ENCODE data around the gene OR2H1.
"Not testable (repeated sequence)": the region's sequence is repeated elsewhere in the genome, so short reads cannot be mapped to it uniquely, and the experiment has no call there.

OR2H1 gene

DNA sequence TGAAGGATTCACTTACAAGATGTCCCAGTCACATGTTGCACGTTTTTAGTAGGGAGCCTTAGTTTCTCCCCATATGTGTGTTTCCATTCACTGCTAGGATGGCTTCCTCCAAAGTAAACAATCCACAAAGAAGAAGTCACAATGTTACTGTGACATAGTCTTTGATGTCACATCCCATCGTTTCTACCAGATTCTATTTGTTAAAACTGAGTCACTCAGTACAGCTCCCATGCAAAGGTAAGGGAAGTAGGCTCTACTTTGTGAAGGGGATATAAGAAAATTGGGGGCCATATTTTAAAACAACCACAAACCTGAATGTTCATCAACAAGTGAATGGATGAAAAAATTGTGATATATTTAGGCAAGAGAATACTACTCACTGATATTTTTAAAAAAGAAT, at the start of gene OR2H1, which contains the start of gene OR11A1:
Gene OR2H1 (plus strand): TSS at position 185 of the 400 bp plus-strand sequence. CDS start 4,615 bp downstream, outside the sequence.
Gene OR11A1 (minus strand): TSS at position 101 of the 400 bp plus-strand sequence. CDS start 29,430 bp downstream, outside the sequence.
- no peak for DNase-seq (ENCODE audit: low read depth)

DNA sequence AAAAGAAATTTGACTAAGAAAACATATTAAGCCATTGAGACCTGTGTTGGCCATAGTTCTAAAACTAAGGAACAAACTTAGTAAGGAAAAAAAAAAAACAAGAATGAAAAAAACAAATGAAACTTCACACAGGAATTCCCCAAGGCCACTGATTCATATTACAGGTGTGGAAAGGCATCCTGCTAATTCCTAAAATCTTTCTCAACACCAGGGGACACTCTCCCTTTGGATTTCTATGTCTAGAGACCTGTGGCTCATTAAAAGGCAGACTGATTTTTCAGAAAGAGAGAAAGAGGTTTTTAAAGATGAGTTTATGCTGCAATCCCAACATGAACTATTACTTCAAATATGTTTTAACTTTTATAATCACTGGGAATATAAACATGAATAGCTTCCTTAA, 42.4 kb upstream of the OR2H1 start, which contains the start of gene OR12D1:
Gene OR12D1 (plus strand): TSS at position 341 of the 400 bp plus-strand sequence.
- DNase-seq (ENCODE audit: low read depth): no peak

DNA sequence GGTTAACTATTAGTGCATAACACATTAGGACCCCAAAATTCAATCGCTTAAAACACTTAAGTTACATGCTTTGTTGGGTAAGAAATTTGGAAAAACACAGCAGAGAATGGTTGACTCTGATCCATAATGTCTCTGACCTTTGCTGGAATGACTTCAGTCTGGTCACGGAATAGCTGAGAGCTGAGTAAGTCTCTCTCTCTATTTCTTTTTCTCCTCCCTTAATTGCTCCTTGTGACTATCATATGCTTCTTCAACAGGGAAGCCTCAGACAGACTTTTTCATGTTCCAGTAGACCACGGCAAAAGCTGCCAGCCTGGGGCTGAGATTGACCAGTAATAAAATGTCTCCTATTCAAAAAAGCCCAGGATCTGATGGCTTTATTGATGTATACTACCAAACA, 37.4 kb upstream of the OR2H1 start:
- no peak for DNase-seq (ENCODE audit: low read depth)

DNA sequence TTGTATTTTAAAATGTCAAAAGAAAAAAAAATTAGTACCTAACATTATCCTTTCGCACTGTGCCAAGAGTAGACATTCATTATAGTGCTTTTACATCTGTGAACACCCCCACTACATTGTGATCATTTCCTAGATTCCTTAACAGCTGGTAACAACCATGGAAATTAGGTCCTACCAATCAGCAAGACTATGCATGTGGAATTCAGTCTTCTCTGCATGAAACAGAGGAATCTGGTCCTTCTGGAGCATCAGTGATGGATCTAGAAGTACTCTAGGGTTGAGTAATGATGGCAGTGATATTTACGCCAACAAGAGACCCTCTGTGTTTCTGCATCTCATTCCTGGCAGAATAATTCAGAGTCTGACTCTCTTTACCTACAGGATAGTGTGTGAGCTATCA, 32.8 kb upstream of the OR2H1 start:
- no peak for DNase-seq (ENCODE audit: low read depth)

DNA sequence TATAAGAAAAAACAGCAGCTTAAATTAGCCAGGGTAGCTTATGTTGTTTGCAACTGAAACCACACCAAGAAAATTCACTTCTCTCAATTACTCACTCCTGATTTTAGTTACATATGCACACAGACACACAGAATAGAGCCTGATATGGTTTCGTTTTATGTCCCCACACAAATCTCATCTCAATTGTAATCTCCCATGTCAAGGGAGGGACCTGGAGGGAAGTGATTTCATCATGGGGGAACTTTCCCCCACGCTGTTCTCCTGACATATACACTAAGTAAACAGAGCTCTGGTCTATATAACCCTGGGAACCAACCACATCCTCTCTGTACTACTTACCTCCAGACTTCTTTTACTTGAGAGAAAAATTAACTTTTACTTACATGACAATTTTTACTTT, 32.4 kb upstream of the OR2H1 start:
- DNase-seq (ENCODE audit: low read depth): no peak

DNA sequence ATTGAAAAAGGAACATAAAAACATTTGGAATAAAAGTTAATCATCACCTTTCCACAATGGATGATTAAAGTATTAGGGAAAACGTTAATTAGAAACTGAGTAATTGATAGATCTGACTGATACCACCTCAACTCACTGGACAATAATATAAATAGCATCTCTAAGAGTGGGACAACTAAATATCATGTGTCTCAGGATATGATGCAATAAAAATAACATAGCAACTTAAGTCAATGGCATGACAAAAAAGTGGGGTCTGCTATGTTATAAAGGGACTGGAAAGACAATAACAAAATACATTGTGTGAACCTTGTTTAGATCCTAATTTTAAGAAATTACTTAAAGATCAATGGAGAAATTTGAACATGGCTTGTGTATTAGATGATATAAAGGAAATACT, 31.9 kb upstream of the OR2H1 start:
- DNase-seq (ENCODE audit: low read depth): no peak

DNA sequence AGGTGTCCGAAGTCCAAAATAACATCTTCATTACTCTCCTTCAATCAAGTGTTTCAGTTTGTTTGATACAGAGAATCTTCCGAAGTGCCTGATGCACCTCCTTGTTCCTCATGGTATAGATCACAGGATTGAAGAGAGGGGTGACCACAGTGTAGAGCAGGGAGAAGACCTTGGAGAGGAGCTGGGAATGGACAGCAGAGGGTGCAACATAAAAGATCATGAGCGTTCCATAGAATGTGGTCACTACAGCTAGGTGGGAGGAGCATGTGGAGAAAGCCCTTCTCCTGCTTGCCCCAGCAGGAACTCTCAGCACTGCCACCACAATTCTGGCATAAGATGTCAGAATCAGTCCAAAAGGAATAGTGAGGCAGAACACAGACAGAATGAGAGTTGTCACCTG, 30.3 kb upstream of the OR2H1 start:
- no peak for DNase-seq (ENCODE audit: low read depth)

DNA sequence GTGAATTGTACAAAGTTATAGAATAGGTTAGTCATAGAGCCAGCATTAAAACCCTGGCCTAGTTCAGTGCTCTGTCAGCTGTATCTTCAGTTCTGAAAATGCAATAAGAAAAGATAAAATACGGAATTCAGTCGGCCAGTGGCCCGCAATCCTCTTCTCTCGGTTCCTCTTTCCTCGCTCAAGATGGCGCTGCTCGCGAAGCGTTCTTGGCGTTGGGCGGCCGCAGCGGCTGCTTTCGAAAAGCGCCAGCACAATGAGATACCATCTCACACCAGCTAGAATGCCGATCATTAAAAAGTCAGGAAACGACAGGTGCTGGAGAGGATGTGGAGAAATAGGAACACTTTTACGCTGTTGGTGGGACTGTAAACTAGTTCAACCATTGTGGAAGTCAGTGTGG, 20.2 kb upstream of the OR2H1 start:
- not testable (repeated sequence) for DNase-seq (ENCODE audit: low read depth)

DNA sequence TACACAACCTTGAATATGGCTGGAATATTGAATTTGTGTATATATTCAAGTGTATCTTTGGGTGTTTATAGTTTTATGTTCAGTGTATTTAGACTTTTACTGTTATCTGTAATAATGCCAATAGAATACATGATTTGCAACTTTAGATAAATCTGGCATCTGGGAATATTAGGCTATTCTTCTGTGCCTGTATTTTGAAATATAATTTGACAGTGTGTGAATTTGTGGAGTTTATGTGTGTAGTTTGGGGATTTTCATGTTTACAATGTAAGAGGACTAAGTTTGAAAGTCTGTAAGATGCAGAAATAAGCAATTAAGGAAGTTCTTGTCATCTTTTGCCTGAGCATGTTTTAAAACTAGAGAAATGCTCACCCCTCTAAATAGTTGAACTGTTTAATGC, 17.9 kb upstream of the OR2H1 start, which contains the start of gene OR10C1:
Gene OR10C1 (plus strand): TSS at position 301 of the 400 bp plus-strand sequence. CDS start 710 bp downstream, outside the sequence.
- no peak for DNase-seq (ENCODE audit: low read depth)

DNA sequence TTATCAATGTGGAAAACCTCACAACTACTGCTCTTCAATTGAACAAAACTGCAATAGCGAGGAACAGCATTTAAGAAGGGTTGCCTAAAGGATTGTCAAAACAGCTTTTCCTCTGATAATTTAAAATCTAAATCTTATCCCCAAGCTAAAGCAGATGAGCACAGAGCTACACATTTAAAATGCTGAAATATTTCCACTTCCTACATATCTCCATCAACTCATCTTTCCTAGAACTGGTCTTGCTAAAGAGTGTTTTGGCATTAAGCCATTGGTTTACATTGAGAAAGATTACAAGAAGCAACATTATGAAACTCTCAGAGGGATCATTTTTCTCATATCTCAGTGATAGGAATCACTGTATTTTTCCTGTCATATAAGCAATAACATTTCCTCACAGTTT, 14.2 kb upstream of the OR2H1 start:
- DNase-seq (ENCODE audit: low read depth): no peak

DNA sequence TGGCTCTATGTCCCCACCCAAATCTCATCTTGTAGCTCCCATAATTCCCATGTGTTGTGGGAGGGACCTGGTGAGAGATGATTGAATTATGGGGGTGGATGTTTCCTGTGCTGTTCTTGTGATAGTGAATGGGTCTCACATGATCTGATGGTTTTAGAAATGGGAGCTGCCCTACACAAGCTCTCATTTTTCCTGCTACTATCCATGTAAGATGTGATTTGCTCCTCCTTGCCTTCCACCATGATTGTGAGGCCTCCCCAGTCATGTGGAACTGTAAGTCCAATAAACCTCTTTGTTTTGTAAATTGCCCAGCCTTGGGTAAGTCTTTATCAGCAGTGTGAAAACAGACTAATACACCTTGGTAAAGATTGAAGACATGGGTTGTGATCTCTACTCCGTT, 12.9 kb upstream of the OR2H1 start:
- DNase-seq (ENCODE audit: low read depth): not testable (repeated sequence)

DNA sequence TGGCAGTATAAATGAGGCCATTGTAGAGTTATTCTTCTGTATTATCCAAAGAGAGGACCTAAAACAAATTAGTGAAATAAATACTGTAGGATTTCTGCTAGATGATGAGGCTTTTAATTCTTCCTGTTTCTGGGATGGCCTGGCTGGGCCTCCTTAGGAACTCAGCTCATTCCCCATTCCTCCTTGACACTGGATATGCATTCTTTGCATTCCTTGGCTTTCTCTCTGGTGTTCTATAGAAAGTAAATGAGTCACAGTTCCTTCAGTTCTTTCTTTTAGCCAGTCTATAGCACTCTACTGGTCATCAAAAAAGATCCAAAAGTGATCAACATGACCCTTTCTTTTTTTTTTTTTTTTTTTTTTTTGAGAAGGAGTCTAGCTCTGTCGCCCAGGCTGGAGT, 9.3 kb upstream of the OR2H1 start:
- no peak for DNase-seq (ENCODE audit: low read depth)

DNA sequence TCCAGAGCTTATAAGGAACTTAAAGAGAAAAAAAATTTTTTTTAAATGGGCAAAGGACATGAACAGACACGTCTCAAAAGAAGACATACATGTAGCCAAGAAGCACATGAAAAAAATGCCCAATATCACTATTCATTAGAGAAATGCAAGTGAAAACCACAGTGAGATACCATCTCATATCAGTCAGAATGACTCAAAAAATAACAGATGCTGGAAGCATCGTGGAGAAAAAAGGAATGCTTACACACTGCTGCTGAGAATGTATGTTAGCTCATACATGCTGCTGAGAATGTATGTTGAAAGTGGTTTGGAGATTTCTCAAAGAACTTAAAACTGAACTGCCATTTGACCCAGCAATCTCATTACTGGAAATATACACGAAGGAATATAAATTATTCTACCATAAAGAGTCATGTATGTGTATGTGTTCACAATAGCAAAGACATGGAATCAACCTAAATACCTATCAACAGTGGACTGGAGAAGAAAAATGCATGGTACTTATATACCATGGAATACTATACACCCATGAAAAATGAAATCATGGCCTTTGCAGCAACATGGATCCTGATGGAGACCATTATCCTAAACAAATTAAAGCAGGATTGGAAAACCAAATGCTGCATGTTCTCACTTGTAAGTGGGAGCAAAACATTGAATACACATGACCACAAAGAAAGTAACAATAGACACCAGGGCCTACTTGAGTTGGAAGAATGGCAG, 5.3 kb upstream of the OR2H1 start:
- DNase-seq (ENCODE audit: low read depth): no peak

DNA sequence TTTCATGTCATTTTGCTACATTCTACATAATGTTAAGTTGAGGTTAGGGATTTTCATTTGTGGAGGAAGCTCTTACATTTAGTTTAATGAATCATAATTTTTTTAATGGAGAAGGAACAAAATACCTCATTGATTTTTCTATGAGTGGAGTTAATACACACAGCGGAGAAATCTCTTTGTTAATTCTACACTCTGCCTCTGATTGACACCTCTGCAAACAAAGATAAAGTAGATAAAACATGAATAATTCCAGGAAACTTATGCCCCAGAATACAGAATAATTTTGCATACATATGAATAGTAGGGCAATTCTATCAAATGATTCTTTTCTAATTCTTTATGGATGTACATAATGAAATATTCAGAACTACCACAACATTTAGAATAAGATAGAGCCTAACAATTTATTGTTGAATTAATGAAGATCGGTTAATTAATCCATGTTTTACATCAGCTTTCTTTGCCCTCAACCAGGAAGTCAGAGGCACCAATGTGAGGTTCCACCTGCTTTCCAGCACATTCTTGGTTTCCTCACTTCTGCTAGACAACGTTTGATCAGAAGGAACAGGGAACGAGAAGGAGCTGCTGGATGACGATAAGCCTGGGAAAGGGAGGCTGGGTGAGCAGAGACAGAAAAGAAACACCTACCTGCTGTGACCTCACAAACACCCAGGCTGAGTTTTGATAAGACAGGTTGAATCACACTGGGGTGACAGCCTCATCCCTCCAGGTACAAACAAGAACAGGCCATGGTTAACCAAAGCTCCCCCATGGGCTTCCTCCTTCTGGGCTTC, 4.3 kb downstream of the OR2H1 start:
- no peak for DNase-seq (ENCODE audit: low read depth)

DNA sequence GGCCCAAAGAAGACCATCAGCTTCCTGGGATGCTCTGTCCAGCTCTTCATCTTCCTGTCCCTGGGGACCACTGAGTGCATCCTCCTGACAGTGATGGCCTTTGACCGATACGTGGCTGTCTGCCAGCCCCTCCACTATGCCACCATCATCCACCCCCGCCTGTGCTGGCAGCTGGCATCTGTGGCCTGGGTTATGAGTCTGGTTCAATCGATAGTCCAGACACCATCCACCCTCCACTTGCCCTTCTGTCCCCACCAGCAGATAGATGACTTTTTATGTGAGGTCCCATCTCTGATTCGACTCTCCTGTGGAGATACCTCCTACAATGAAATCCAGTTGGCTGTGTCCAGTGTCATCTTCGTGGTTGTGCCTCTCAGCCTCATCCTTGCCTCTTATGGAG, 5.1 kb downstream of the OR2H1 start:
- no peak for DNase-seq (ENCODE audit: low read depth)

DNA sequence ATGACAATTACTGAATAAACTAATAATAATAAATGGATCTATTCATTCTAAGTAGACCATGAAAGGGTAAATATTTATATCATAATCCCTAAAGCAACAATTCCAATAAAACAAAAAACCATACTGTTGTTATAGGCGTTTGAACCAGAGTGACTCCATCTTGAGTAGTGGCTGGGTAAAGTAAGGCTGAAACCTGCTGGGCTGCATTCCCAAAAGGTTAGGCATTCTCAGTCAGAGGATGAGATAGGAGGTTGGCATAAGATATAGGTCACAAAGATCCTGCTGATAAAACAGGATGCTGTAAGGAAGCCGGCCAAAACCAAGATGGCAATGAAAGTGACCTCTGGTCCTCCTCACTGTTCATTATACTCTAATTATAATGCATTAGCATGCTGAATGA, 8.3 kb downstream of the OR2H1 start:
- no peak for DNase-seq (ENCODE audit: low read depth)

DNA sequence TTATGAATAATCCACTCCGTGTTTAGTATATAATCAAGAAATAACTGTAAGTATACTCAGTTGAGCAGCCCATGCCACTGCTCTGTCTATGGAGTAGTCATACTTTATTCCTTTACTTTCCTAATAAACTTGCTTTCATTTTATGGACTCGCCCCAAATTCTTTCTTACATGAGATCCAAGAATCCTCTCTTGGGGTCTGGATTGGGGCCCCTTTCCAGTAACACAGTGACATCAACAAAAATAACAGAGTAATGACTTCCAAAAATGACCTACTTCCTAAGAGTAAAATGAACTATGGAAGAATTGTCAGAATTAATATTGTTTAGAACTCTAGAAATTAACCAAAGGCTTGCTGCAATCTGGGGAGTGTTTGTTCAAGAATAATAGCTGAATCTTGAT, 8.8 kb downstream of the OR2H1 start:
- no peak for DNase-seq (ENCODE audit: low read depth)

DNA sequence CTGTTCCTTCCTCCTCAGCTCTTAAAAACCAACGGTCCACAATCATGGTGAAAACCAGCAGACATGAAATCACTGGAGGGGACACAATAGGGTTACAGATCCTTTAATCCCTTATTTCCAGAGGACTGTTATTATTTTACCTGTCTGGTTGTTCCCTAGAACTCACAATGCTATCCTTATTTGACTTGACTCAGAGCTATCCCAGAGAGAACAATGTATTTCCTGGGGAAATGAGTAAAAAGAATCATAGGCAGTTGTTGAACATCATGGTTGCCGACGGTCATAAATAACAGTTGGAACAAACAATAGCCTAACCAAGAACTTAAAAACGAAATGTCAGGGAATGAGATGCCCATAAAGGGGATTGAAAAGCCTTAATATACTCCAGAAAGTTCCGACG, 9.3 kb downstream of the OR2H1 start:
- no peak for DNase-seq (ENCODE audit: low read depth)

DNA sequence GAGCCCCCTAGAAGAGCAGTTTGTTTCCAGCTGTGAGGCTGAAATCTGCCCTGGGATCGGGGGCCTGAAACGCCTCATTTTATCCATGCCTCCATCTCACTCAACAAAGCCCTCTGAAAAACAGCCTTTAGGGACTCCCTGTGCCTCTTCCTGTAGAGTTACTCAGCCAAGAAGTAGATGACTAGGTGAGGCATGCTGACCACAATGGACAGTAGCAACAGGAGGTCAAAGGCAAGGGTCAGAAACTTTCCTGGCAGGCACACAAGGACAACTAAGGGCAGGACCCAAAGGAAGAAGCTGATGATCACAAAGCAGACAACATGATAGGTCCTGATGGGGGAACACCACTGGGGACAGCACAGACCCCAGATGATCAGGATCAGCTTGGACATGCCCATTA, 18.0 kb downstream of the OR2H1 start:
- DNase-seq (ENCODE audit: low read depth): no peak

DNA sequence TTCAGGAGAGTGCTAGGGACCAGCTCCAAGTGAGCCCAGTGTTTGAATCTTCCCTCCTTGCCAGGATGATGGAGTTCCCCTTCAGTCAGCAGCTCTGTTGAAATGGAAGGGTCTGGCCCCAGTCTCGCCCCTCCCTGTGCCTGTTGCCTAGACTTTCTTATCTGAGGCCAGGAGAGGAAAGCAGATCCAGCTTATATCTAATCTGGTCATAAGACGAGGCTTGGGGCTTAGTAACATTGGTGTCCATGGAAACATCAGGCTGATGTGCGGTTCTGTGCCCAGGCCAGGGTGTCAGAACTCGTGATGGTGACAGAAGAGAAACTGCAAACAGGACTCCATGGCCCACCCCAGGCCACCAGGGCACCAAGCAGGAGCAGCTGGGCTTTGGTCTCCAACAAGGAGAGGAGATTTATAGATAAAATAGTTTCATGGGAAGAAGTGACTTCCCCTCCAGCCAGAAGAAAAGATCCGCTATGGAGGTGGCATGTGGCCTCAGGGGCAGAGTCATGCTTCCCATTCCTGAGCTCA, 21.0 kb downstream of the OR2H1 start:
- DNase-seq (ENCODE audit: low read depth): no peak

DNA sequence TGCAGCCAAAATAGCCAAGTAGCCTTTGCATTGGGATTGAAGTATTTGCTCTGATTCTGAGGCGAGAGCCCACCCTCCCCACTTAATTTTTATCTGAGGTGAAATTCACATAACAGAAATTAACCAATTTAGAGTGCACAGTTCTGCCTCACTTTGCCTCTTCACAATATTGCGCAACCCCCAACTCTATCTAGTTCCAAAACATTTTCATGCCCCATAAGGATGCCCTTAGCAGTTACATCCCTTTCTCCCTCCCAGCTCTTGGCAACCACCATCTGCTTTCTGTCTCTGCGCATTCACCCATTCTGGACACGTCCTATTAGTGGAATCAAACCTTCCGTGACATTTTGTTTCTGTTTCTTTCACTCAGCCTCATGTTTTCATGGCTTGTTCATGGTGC, 21.8 kb downstream of the OR2H1 start:
- no peak for DNase-seq (ENCODE audit: low read depth)

DNA sequence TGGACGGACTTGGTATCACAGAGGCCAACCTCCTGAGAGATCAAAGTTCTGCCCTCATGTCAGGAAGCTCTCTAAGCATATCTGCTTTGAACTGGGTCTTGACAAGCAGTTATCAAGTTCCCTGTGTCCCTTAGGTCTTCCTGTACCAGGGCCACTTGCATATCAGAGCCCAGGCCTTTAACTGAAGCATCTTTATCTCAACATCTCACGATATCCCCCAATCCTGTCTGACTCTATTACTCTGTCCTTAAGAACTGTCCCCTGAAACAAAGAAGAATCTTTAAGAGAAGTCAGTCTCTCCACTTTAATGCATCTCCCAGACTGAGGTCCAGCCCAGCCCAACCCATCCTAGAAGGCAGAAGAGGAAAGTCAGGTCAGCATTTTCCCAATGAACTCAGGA, 22.6 kb downstream of the OR2H1 start:
- no peak for DNase-seq (ENCODE audit: low read depth)

DNA sequence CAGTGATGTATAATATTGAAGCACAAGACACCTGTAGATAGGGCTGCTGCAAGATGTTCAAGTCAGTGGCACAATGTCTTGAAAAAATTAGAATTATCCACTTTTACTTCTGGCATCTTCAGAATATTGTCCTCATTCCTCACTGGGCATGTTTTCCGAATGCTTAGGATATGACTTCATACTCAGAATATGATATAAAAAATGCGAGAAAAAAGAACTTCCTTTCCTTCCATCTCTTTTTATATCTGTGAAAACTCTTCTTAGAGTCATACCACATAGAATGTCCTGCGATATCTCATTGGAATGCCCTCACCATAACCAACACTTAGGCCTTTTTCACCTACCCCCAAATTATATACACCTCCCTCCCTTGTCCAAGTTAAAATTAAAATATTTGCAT, 26.2 kb downstream of the OR2H1 start:
- DNase-seq (ENCODE audit: low read depth): no peak

Data from stimulated activated CD8-positive, alpha-beta memory T cell treated with anti-CD3 and anti-CD28 coated beads, Interleukin-15, amount 100 ng/mL, for 1 hour (primary cell).